ENCODE results near the gene EHMT1. TPM values are rescaled to one million over a fixed set of nuclear protein-coding genes. Genes with fewer than 3 reads are reported as not detected.

EHMT1 gene
- total RNA-seq, result 10 to 100 TPM; 67.5 to 69.3 TPM

DNA sequence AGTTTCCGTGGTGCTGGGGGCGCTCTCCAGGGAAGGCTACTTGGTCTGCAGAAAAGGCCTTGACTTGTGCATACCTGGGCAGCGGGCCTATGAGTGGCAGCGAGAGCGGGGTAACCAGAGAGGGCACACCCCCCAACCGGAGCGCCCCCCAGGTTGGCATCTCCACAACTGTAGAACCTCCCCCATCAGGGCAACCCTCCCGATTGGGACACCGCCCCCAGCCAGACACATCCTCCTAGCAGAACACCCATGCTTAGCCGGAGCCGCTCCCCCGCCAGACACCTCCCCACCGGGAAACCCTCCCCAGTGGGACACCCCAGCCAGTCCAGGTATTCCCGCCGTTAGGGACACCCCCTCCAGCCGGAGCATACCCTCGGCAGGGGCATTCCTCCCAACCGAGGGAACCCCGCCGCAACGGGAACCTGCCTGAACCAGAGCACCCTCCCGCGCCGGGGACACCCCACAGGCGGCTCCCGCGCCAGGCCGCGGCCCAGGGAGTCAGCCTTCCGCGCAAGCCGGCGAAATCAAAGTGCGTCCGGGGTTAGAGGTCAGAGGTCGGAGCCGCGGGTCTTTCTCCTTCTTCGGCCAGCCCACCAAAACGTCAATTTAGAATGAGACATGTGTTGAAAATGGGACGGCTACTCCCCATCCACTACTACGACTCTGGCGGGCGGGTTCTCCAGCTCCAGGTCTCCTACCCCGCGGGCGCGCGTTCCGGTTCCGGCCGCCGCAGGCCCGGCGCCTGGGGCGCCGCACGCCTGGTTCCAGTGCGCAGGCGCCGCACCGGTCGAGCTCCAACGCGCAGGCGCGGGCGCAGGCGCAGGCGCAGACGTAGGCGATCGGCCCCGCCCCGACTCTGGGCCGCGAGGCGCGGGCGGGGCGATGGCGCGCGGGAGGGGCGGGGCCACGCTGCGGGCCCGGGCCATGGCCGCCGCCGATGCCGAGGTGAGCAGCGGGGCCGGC, at the start of gene EHMT1:
TSS of gene EHMT1 (plus strand) at position 901 of the 963 bp plus-strand sequence. CDS start at position 925, 24 bp downstream.
- Mint-ChIP-seq H3K36me3 (ENCODE audit: insufficient read depth in 2 of 2) (no peaks in the 10 kb centered on the region), H3K9me3 (no peaks in the 10 kb centered on the region), H3K4me1 (ENCODE audit: low read depth) (peaks cover 50% of the 10 kb centered on the region), H3K27ac (peak within 1 kb of the TSS; percentile 84), H3K4me3 (peak within 1 kb of the TSS; percentile 93 to 94), H3K27me3 (ENCODE audit: low read depth) (no peaks in the 10 kb centered on the region)
- ATAC-seq (replicated peaks in 1 of 2), result peak; percentile 82 to 86
- DNase-seq, result peak; percentile 88 to 96

DNA sequence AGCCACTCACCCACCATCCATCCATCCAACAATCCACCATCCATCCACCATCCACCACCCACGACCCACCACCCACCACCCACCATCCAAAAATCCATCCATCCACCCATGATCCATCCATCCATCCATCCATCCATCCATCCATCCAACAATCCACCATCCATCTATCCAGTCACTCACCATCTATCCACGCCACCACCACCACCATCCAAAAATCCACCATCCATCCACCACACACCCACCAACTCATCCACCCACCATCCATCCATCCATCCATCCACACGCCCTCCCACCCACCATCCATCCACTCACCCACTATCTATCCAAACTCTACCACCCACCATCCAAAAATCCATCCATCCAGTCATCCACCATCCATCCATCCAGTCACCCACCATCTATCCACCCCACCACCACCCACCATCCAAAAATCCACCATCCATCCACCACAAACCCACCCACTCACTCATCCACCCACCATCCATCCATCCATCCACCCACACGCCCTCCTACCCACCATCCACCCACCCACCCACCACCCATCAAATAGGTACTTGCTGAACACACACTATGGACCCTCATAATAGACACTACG, 49.1 kb upstream of the EHMT1 start:
- no peaks in the 10 kb centered on the region for H3K9me3 Mint-ChIP-seq
- no peak overlapping the region for H3K4me3 Mint-ChIP-seq
- H3K36me3 Mint-ChIP-seq (ENCODE audit: insufficient read depth in 2 of 2), result peaks cover 6 to 7% of the 10 kb centered on the region in 2 donors
- DNase-seq (no peak), ATAC-seq (replicated peaks in 1 of 2) (no peak)
- H3K27ac Mint-ChIP-seq, result peak overlapping the region; percentile 13
- peaks cover 12% of the 10 kb centered on the region for H3K4me1 Mint-ChIP-seq (ENCODE audit: low read depth)
- no peaks in the 10 kb centered on the region for H3K27me3 Mint-ChIP-seq (ENCODE audit: low read depth)

DNA sequence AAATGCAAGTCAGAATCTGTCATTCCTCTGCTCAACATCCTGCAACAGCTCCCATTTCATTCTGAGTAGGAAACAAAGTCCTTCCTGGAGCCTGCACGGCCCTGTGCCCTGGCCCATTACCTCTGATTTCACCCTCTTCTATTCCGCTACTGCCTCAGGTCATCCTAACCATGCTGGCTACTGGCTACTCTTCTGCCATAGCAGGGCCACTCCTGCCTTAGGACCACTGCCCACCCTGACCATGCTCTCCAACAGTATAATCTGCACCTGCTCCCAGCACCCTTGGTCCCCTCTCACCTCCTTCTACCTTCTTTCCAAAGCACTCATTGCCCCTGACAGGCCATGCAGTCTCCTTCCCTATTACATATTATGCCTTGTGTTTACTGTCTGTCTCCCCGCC, 48.2 kb upstream of the EHMT1 start:
- H3K27ac Mint-ChIP-seq, result no peak overlapping the region

DNA sequence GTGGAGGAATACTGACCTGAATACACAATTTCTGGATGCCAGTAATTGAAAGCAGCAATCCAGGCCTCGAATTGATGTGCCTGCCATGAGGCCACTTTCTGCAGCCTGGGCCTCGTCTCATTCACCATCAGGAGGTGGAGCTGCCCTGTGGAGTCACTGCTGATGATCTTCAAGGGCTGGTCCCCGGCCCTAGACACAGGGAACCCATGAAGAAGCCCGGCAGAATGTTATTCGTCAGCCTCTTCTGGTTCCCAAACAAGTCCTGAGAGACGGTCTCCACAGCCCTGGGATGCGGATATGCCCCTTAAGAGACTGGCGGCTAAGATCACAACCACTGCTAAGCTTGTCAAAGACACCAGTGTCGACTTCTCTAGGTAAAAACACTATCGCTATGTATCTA, 44.6 kb upstream of the EHMT1 start:
- Mint-ChIP-seq H3K27ac (no peak overlapping the region), H3K4me1 (ENCODE audit: low read depth) (peaks cover 41% of the 10 kb centered on the region), H3K27me3 (ENCODE audit: low read depth) (no peaks in the 10 kb centered on the region), H3K9me3 (no peaks in the 10 kb centered on the region), H3K4me3 (no peak overlapping the region), H3K36me3 (ENCODE audit: insufficient read depth in 2 of 2) (peaks cover 6 to 16% of the 10 kb centered on the region in 2 donors)
- ATAC-seq (replicated peaks in 1 of 2) (no peak), DNase-seq (no peak)

More for the DNA sequence above, 48.2 kb upstream of the EHMT1 start:
- DNase-seq (no peak), ATAC-seq (replicated peaks in 1 of 2) (no peak)
- Mint-ChIP-seq H3K9me3 (no peaks in the 10 kb centered on the region), H3K36me3 (ENCODE audit: insufficient read depth in 2 of 2) (peaks cover 6 to 11% of the 10 kb centered on the region in 2 donors), H3K4me1 (ENCODE audit: low read depth) (peaks cover 20% of the 10 kb centered on the region), H3K27me3 (ENCODE audit: low read depth) (no peaks in the 10 kb centered on the region), H3K4me3 (no peak overlapping the region)

DNA sequence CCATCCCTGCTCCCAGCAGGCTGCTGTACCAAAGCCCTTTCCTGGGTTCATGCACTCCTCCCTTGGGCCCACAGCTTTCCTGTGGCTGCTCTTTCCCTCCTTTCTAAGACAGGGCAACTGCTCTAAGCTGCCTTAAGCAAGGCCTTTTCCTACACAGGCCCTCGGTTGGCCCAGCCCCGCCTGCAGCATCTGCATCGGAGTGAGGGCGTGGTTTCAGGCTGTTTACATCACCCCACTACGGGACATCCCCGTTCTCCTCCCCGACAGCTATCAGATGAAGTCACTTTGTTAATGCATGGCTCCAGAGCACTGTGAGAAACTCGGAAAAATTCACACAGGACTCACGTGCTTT, 43.5 kb upstream of the EHMT1 start:
- DNase-seq (peak in 1 of 2 donors; percentile 24), ATAC-seq (replicated peaks in 1 of 2) (no peak)
- peak overlapping the region; percentile 7 to 42 for H3K4me3 Mint-ChIP-seq
- no peaks in the 10 kb centered on the region for H3K9me3 Mint-ChIP-seq
- H3K4me1 Mint-ChIP-seq (ENCODE audit: low read depth), result peaks cover 51% of the 10 kb centered on the region
- H3K27ac Mint-ChIP-seq, result peak overlapping the region; percentile 36
- H3K27me3 Mint-ChIP-seq (ENCODE audit: low read depth), result no peaks in the 10 kb centered on the region
- peaks cover 3 to 14% of the 10 kb centered on the region in 2 donors for H3K36me3 Mint-ChIP-seq (ENCODE audit: insufficient read depth in 2 of 2)

DNA sequence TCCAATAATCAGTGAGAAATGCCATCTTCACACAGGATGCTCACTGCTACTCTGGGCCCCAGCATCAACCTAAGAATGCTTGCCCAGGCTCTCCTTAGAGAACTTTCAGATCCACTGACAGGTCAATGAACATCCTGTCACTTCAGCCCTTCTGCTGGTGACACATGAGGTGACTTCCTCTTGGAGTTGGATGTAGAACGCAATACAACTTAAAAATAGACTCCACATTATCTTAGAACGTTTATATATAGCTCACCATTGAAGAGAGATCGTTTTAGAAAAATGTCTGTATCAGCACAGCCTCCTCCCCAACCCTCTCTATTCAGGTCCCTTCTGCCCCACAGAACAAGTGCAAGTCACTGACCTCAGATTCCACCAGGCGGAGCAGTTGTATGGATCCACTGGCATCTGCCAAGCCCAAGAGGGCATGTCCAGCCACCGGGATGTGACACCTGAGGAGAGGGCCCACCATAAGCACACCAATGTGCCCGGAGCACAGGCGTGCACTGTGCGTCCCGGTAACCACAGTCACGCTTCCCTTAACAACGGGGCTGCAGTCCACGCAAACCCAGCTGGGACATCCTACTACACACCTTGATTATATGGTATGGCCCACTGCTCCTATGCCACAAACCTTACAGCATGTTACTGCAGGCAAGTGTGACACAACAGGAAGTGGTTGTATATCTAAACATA, 42.9 kb upstream of the EHMT1 start:
- DNase-seq (no peak), ATAC-seq (replicated peaks in 1 of 2) (no peak)
- H3K27me3 Mint-ChIP-seq (ENCODE audit: low read depth), result no peaks in the 10 kb centered on the region
- peak overlapping the region; percentile 7 to 42 for H3K4me3 Mint-ChIP-seq
- H3K36me3 Mint-ChIP-seq (ENCODE audit: insufficient read depth in 2 of 2), result peaks cover 0 to 11% of the 10 kb centered on the region in 2 donors
- H3K4me1 Mint-ChIP-seq (ENCODE audit: low read depth), result peaks cover 51% of the 10 kb centered on the region
- no peaks in the 10 kb centered on the region for H3K9me3 Mint-ChIP-seq
- peak overlapping the region; percentile 36 for H3K27ac Mint-ChIP-seq

DNA sequence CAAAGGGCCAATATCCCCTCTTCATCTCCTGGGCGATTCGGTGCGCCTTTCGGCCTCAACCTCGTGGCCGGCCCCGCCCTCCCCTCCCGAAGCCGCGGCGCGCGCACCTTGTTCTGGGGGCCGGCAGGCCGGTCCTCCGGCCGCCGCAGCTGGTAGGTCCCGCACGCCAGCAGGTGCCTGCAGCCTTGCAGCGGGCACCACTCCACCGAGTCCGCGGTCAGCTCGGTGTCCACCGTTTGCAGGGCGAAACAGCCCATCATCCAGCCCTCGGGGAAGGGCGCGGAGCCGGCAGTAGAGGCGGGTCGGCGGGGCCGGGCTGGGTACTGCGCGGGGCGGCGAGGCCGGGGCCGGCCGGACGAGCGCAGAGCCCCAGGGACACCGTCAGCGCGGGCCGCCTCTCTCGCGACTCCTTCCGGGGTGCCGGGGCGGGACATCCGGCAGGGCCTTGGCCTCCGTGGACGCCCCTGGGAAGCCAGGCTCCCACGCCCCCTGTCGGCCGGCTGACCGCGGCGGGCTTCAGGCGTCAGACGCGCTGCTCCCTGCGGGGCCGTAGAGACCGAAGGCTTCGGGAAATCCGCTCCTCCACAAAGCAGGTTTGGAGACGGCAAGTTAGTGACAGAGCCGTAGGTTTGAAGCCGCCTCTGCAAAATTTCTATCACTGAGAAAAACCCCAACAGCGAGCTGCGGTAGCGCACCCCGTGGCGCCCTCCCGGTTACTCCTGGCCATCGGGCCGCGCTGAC, 40.1 kb upstream of the EHMT1 start, which contains the start of gene DPH7:
TSS of gene DPH7 (minus strand) at position 408 of the 741 bp plus-strand sequence. CDS start at position 260, 148 bp downstream.
- Mint-ChIP-seq H3K4me1 (ENCODE audit: low read depth) (peaks cover 46% of the 10 kb centered on the region), H3K27me3 (ENCODE audit: low read depth) (no peaks in the 10 kb centered on the region), H3K4me3 (peak within 1 kb of the TSS; percentile 78 to 87), H3K27ac (peak within 1 kb of the TSS; percentile 75), H3K36me3 (ENCODE audit: insufficient read depth in 2 of 2) (peaks cover 0 to 8% of the 10 kb centered on the region in 2 donors), H3K9me3 (no peaks in the 10 kb centered on the region)
- DNase-seq (peak; percentile 98 to 99), ATAC-seq (replicated peaks in 1 of 2) (peak; percentile 99)

GRCh38 chr9:137579259-137579604, 39.6 kb upstream of the EHMT1 start:
- Mint-ChIP-seq H3K36me3 (ENCODE audit: insufficient read depth in 2 of 2) (peaks cover 0 to 8% of the 10 kb centered on the region in 2 donors), H3K27ac (peak overlapping the region; percentile 75), H3K4me3 (peak overlapping the region; percentile 78 to 87)

GRCh38 chr9:137580209-137580953, 38.4 kb upstream of the EHMT1 start:
- no peak overlapping the region for H3K4me3 Mint-ChIP-seq
- ATAC-seq (replicated peaks in 1 of 2), result no peak
- no peak overlapping the region for H3K27ac Mint-ChIP-seq
- no peaks in the 10 kb centered on the region for H3K9me3 Mint-ChIP-seq
- H3K27me3 Mint-ChIP-seq (ENCODE audit: low read depth), result no peaks in the 10 kb centered on the region
- H3K4me1 Mint-ChIP-seq (ENCODE audit: low read depth), result peaks cover 38% of the 10 kb centered on the region
- peaks cover 0 to 6% of the 10 kb centered on the region in 2 donors for H3K36me3 Mint-ChIP-seq (ENCODE audit: insufficient read depth in 2 of 2)
- no peak for DNase-seq

More at GRCh38 chr9:137579259-137579604, 39.6 kb upstream of the EHMT1 start:
- no peak for DNase-seq
- H3K4me1 Mint-ChIP-seq (ENCODE audit: low read depth), result peaks cover 46% of the 10 kb centered on the region
- ATAC-seq (replicated peaks in 1 of 2), result no peak
- H3K27me3 Mint-ChIP-seq (ENCODE audit: low read depth), result no peaks in the 10 kb centered on the region
- no peaks in the 10 kb centered on the region for H3K9me3 Mint-ChIP-seq

DNA sequence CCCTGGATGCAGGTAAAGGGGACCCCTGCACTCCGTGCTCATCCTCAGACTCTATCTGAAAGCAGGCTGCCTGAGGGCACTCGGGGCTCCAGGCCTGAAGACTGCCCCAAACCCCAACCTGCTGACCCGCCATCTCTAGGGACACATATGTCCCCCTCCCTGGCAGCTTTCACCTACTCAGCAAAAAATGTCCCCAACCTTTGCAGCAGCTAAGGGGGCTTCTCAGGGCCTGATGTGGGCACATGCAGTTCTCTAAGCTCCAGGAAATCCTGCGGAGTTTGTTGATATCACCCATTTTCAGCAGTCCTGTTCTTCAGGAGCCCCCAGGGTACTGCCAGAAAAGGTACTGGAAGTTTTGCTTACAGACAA, 37.9 kb upstream of the EHMT1 start:
- Mint-ChIP-seq H3K4me1 (ENCODE audit: low read depth) (peaks cover 33% of the 10 kb centered on the region), H3K4me3 (no peak overlapping the region), H3K9me3 (no peaks in the 10 kb centered on the region), H3K27me3 (ENCODE audit: low read depth) (no peaks in the 10 kb centered on the region), H3K36me3 (ENCODE audit: insufficient read depth in 2 of 2) (peaks cover 0 to under 1% of the 10 kb centered on the region in 2 donors), H3K27ac (no peak overlapping the region)
- ATAC-seq (replicated peaks in 1 of 2) (no peak), DNase-seq (no peak)

GRCh38 chr9:137581361-137582285, 37.2 kb upstream of the EHMT1 start:
- no peak for DNase-seq
- H3K27me3 Mint-ChIP-seq (ENCODE audit: low read depth), result no peaks in the 10 kb centered on the region
- no peak overlapping the region for H3K4me3 Mint-ChIP-seq
- no peaks in the 10 kb centered on the region for H3K9me3 Mint-ChIP-seq
- peaks cover 0 to 1% of the 10 kb centered on the region in 2 donors for H3K36me3 Mint-ChIP-seq (ENCODE audit: insufficient read depth in 2 of 2)
- H3K27ac Mint-ChIP-seq, result no peak overlapping the region
- H3K4me1 Mint-ChIP-seq (ENCODE audit: low read depth), result peaks cover 26% of the 10 kb centered on the region
- ATAC-seq (replicated peaks in 1 of 2), result no peak

Measured in activated T-cell treated with anti-CD3 and anti-CD28 coated beads, Interleukin-2, amount 50 U/mL, for 72 hours (primary cell).